GM19468 (cell line): Measurements from ENCODE around the gene ESYT2.
"Not testable (repeated sequence)": the region's sequence is repeated elsewhere in the genome, so short reads cannot be mapped to it uniquely, and the experiment has no call there.

Experiments
- ATAC-seq: cut with Tn5 transposase; IDR thresholded peaks from one replicate; pipeline ENCODE4 v1.9.1; 2021; ENCODE audit warnings: mild to moderate bottlenecking, moderate library complexity, moderate number of reproducible peaks; ENCODE audit not compliant: unreplicated experiment; ENCODE audit errors: extremely low read depth

The ESYT2 gene

GRCh38 chr7:158829342-158830210, at the start of gene ESYT2:
ESYT2 (minus strand) TSS chr7:158829509; CDS start chr7:158829418, 91 bp downstream.
- ATAC-seq, result peak; percentile 89

DNA sequence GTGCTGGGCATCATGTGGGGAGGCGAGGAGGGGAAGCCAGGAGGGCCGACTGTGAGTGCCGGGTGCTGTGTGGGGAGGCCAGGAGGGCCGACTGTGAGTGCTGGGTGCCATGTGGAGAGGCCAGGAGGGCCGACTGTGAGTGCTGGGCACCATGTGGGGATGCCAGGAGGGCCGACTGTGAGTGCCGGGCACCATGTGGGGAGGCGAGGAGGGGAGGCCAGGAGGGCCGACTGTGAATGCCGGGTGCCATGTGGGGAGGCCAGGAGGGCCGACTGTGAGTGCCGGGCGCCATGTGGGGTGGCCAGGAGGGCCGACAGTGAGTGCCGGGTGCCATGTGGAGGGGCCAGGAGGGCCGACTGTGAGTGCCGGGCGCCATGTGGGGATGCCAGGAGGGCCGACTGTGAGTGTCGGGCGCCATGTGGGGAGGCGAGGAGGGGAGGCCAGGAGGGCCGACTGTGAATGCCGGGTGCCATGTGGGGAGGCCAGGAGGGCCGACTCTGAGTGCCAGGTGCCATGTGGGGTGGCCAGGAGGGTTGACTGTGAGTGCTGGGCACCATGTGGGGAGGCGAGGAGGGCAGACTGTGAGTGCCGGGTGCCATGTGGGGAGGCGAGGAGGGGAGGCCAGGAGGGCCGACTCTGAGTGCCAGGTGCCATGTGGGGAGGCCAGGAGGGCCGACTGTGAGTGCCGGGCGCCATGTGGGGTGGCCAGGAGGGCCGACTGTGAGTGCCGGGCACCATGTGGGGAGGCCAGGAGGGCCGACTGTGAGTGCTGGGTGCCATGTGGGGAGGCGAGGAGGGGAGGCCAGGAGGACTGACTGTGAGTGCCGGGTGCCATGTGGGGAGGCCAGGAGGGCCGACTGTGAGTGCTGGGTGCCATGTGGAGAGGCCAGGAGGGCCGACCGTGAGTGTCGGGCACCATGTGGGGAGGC, 49.1 kb upstream of the ESYT2 start:
- not testable (repeated sequence) for ATAC-seq

DNA sequence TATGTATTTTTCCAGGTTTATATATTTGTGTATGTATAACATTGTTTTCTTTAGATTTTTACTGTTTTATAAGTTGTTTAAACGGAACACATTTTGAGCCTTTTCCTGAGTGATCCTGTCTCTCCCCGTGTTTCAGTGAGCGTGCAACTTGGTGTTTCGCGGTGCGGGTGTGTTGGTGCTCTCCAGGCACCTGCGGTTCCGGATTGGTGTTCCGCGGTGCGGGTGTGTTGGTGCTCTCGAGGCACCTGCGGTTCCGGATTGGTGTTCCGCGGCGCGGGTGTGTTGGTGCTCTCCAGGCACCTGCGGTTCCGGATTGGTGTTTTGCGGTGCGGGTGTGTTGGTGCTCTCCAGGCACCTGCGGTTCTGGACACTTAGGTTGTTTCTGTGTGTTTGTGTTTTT, 47.7 kb upstream of the ESYT2 start:
- no peak for ATAC-seq

DNA sequence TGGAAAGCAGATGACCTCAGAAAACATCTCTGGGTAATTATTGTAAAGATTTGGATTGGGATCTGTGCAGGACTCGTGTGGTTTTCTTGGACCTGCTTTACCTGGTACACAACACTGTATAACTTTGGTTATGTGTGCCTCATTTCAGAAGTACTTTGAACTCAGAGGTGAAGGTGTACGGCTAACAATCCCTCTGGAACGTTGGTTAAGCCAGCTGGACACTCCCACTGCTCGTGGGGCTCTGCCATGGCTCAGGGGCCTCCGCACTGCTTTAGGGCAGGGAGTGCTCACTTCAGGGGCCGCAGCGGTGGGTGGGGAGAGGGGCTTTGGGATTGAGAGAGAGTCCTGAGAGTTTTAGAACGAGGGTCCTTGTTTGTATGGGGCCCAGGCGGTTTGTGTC, 40.6 kb upstream of the ESYT2 start:
- ATAC-seq, result no peak

- ATAC-seq, result no peak
Measured at GRCh38 chr7:158868764-158869410, 39.6 kb upstream of the ESYT2 start.

DNA sequence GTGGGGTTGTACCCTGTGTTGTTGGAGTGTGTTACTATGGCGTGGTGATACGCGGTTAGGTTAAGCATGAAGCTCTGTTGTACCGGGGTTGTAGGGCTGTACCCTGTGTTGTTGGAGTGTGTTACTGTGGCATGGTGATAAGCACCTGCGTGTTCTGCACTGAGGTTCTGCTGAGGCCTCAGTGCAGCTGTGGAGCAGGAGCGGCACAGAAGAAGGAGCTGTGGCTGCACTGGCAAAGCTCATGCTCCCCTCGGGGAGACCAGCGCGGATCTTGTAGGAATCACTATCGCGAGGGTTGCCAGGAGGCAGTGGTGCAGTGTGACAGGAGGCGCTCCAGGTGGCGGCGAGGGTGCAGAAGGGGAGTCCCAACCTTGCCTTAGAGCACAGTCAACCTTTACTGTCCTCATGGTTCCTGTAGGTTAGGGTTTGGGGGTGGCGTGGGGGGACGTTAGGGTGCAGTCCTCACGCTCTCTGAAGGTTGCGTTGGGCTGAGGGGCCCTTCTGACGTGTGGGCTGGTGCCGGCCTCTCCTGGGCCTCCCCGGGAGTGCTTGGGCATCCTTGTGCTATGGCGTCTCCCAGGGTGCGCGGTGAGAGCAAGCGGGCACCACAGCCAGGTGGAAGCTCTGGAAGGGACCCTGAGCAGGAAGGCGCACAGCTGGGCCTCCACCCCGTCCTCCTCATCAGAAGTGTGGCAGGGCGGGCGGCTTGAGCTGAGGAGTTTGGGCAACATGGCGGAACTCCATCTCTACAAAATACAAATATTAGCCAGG, 38.1 kb upstream of the ESYT2 start:
- no peak for ATAC-seq

GRCh38 chr7:158865977-158866376, 36.7 kb upstream of the ESYT2 start:
- no peak for ATAC-seq

GRCh38 chr7:158865462-158865922, 36.2 kb upstream of the ESYT2 start:
- ATAC-seq, result no peak

DNA sequence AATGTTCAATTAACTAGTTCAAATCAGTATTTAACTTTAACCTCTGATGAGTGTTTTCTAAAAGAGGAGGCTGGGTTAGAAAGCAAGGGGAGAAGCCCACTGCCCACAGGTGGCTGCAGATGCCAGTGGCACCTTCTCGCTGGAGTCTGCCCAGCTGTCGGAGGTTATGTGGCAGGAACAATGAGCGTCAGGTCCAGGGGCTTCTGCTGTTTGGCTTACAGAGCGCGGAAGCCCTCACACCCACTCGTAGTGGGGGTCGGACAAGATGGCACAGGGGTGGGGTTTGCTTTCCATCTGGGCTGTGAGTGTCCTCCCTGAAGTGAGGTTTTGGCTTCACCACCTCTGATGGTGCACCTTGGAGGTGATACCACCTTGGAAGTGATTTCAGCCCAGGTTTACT, 35.5 kb upstream of the ESYT2 start:
- ATAC-seq, result no peak

DNA sequence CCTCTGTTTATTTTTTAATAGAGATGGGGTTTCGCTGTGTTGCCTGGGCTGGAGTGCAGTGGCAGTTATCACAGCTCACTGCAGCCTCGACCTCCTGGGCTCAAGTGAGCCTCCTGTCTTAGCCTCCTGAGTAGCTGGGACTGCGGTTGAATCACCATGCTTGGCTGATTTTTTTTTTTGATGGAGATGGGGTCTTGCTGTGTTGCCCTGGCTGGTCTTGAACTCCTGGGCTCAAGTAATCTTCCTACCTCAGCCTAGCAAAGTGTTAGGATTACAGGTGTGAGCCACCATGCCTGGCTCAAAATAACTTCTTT, 35.2 kb upstream of the ESYT2 start:
- no peak for ATAC-seq

DNA sequence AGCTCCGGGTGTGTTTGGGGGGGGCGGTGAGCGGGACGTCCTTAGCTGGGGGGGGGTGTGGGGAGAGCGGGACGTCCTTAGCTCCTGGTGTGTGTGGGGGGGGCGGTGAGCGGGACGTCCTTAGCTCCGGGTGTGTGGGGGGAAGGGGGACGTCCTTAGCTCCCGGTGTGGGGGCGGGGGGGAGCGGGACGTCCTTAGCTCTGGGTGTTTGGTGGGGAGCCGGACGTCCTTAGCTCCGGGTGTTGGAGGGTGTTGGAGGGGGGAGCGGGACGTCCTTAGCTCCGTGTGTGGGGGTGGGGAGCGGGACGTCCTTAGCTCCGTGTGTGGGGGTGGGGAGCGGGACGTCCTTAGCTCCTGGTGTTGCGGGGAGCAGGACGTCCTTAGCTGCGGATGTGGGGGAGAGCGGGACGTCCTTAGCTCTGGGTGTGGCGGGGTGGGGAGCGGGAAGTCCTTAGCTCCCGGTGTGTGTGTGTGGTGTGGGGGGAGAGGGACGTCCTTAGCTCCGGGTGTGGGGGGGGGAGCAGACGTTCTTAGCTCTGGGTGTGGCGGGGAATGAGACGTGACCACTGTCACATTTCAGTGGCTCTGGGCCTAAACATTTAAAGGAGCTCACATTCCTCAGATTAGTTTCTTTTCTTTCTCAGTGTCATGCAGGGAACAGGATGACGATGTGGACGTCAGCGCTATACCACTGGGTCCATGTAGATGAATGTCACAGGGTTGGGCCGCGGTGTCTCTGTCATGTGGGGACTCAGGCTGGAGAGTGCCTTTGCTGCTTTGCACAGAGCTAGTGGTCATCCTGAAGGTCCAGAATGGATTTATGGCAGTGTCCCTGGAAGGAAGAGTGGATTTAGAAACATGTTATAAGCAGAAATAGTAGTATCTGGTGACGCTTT, 34.5 kb upstream of the ESYT2 start:
- no peak for ATAC-seq

DNA sequence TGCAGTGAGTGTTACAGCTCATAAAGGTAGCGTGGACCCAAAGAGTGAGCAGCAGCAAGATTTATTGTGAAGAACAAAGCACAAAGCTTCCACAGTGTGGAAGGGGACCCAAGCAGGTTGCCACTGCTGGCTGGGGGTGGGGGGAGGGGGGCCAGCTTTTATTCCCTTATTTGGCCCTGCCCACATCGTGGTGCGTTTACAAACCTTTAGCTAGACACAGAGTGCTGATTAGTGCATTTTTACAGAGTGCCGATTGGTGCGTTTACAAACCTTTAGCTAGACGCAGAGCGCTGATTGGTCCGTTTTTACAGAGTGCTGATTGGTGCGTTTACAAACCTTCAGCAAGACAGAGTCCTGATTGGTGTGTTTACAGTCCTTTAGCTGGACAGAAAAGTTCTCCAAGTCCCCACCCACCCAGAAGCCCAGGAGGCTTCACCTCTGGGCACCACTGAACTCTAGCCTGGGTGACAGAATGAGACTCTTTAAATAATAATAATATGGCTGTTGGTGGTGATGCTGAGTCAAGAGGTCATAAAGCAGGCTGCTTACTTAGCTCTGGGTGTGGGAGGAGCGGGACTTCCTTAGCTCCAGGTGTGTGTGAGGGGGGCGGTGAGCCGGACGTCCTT, 33.8 kb upstream of the ESYT2 start:
- ATAC-seq, result not testable (repeated sequence)

GRCh38 chr7:158861936-158862704, 32.8 kb upstream of the ESYT2 start:
- ATAC-seq, result no peak

GRCh38 chr7:158861004-158861787, 31.9 kb upstream of the ESYT2 start:
- ATAC-seq, result no peak

GRCh38 chr7:158860394-158860793, 31.1 kb upstream of the ESYT2 start:
- no peak for ATAC-seq

GRCh38 chr7:158858592-158859503, 29.5 kb upstream of the ESYT2 start:
- no peak for ATAC-seq
